AG09319 (cell line): Measurements from ENCODE around the gene SRRM5.
A peak's percentile ranks its signal among the peaks of the same experiment; 100 is the strongest.

ENCODE experiments used
- DNase-seq: peaks from one replicate; pipeline ENCODE4 v3.0.0-alpha.2; 2010; ENCODE audit warnings: low read depth; ENCODE audit errors: extremely low read depth
- CTCF ChIP-seq: IDR thresholded peaks from 2 replicates; pipeline ENCODE4 v1.5.1; 2011; ENCODE audit warnings: low read depth, mild to moderate bottlenecking, inconsistent platforms, low read length, moderate library complexity

SRRM5 gene

GRCh38 chr19:43572171-43572588, 39.7 kb upstream of the SRRM5 start:
- no peak for TF ChIP-seq CTCF
- no peak for DNase-seq

- DNase-seq = no peak
- no peak for TF ChIP-seq CTCF
These were observed 37.3 kb upstream of the SRRM5 start for GRCh38 chr19:43574424-43575155.

GRCh38 chr19:43575156-43575950, 36.5 kb upstream of the SRRM5 start, which contains the start of the genes PINLYP and XRCC1:
Gene PINLYP, plus strand, starts transcription at chr19:43575801. Its CDS starts 1,391 bp downstream, at chr19:43577192.
Gene XRCC1, minus strand, starts transcription at chr19:43575527. Its CDS starts 69 bp downstream, at chr19:43575458.
- no peak for TF ChIP-seq CTCF
- DNase-seq = peak; percentile 95

- DNase-seq = no peak
- TF ChIP-seq CTCF = no peak
These were observed 35.7 kb upstream of the SRRM5 start for GRCh38 chr19:43575955-43576878.

GRCh38 chr19:43578787-43579186, 33.1 kb upstream of the SRRM5 start:
- TF ChIP-seq CTCF = no peak
- no peak for DNase-seq

- TF ChIP-seq CTCF = no peak
- no peak for DNase-seq
These were observed 30.4 kb upstream of the SRRM5 start for GRCh38 chr19:43581467-43581866.
